GM12878 (cell line): ENCODE results near the gene C10orf71. TPM values are rescaled to one million over a fixed set of nuclear protein-coding genes. Genes with fewer than 3 reads are reported as not detected.

Experiments used
- ATAC-seq: fragments of 200-7000 bp; cut with Tn5 transposase; 3 replicates; pipeline ENCODE4 v1.9.1; 2020; ENCODE audit warnings: mild to moderate bottlenecking, moderate library complexity
- BruUV-seq: library from RNA; stranded (reverse); fragments of 400-500 nt; replicated peaks from 2 replicates; lab custom pipeline; 2021; lab: Mats Ljungman, UMichigan
- CTCF ChIA-PET: fragments of 300-600 bp; sonication (Branson Sonifier 250); formaldehyde crosslinking; extraction: SDS; loops from one replicate; lab custom pipeline; 2021; ENCODE audit warnings: inconsistent platforms; lab: Yijun Ruan, JAX
- POLR2A ChIA-PET: fragments of 350-600 bp; formaldehyde crosslinking; extraction: SDS; loops from one replicate; lab custom pipeline; 2021; ENCODE audit warnings: inconsistent platforms; lab: Charles Lee
- RAD21 ChIA-PET: fragments of 300-600 bp; sonication (Branson Sonifier 250); formaldehyde crosslinking; loops from one replicate; lab custom pipeline; 2023; ENCODE audit warnings: antibody characterized with exemption; ENCODE audit not compliant: unreplicated experiment; lab: Charles Lee
- SMC1A ChIA-PET: fragments of 300-600 bp; sonication (Branson Sonifier 250); formaldehyde crosslinking; loops from one replicate; lab custom pipeline; 2023; ENCODE audit not compliant: unreplicated experiment, uncharacterized antibody; lab: Charles Lee
- DNase-seq: peaks from one replicate; pipeline ENCODE4 v3.0.0-alpha.2; 2011; ENCODE audit warnings: low read depth, low spot score
- FAIRE-seq: peaks from 3 replicates; lab custom pipeline; 2011; peaks lifted over from hg19 to GRCh38; lab: Jason Lieb, UNC
- H2AFZ ChIP-seq: 2 replicates; pipeline ENCODE4 v1.6.0; 2011; ENCODE audit warnings: low read depth, low read length, control low read depth; ENCODE audit not compliant: control insufficient read depth
- H3K27ac ChIP-seq: 2 replicates; pipeline ENCODE4 v1.5.1; 2011; ENCODE audit warnings: control low read depth; ENCODE audit not compliant: control insufficient read depth, insufficient read depth
- H3K27me3 ChIP-seq, 2 experiments: replicated peaks in 1 of 2; 2 replicates each; pipeline versions ENCODE4 v1.6.0 to v1.6.1; 2011; ENCODE audit warnings: low read length in 1 of 2; ENCODE audit not compliant: control insufficient read depth in 2 of 2, insufficient read depth in 2 of 2
- H3K36me3 ChIP-seq, 2 experiments: 2 replicates each; pipeline ENCODE4 v1.5.1; 2011; ENCODE audit warnings: low read length in 1 of 2; ENCODE audit not compliant: control insufficient read depth in 2 of 2, insufficient read depth in 2 of 2
- H3K4me1 ChIP-seq: 2 replicates; pipeline ENCODE4 v1.6.1; 2011; ENCODE audit warnings: mild to moderate bottlenecking, low read length, moderate library complexity, mixed read lengths; ENCODE audit not compliant: control insufficient read depth, insufficient read depth
- H3K4me2 ChIP-seq: 2 replicates; pipeline ENCODE4 v1.6.0; 2011; ENCODE audit warnings: control low read depth; ENCODE audit not compliant: control insufficient read depth, insufficient read depth
- H3K4me3 ChIP-seq: fragments of 200-600 bp; sonication (generic); 2 replicates; pipeline ENCODE4 v1.5.1; 2016
- H3K79me2 ChIP-seq: 2 replicates; pipeline ENCODE4 v1.6.0; 2011; ENCODE audit warnings: low read length; ENCODE audit not compliant: control insufficient read depth, insufficient read depth
- H3K9ac ChIP-seq: 2 replicates; pipeline ENCODE4 v1.8.0; 2011; ENCODE audit warnings: low read length, control low read depth, mixed read lengths; ENCODE audit not compliant: control insufficient read depth, insufficient read depth
- H3K9me3 ChIP-seq: replicated peaks from 3 replicates; pipeline ENCODE4 v1.5.1; 2011; ENCODE audit warnings: mild to moderate bottlenecking, low read length; ENCODE audit not compliant: control insufficient read depth, insufficient read depth
- H4K20me1 ChIP-seq: 2 replicates; pipeline ENCODE4 v1.6.0; 2011; ENCODE audit not compliant: control insufficient read depth, insufficient read depth
- ESRRA ChIP-seq: IDR thresholded peaks from 2 replicates; pipeline ENCODE4 v1.6.1; 2012; ENCODE audit warnings: mild to moderate bottlenecking, low read length, improper control_type of control experiment
- ETV6 ChIP-seq, 2 experiments: fragments of 450-650 bp in 1 of 2; IDR thresholded peaks in 1 of 2; conservative IDR thresholded peaks in 1 of 2; 2 replicates each; pipeline ENCODE4 v1.6.1; 2014; ENCODE audit warnings: antibody characterized with exemption in 1 of 2, borderline replicate concordance in 1 of 2, low read depth in 1 of 2, mild to moderate bottlenecking in 1 of 2, moderate library complexity in 1 of 2
- GABPA ChIP-seq: IDR thresholded peaks from 2 replicates; pipeline ENCODE4 v1.6.1; 2014; ENCODE audit warnings: antibody characterized with exemption, low read depth, mild to moderate bottlenecking, inconsistent platforms
- PAX5 ChIP-seq: IDR thresholded peaks from 2 replicates; pipeline ENCODE4 v1.6.1; 2011; ENCODE audit warnings: low read depth, low read length, borderline replicate concordance
- POU2F2 ChIP-seq: IDR thresholded peaks from 3 replicates; pipeline ENCODE4 v1.6.1; 2011; ENCODE audit warnings: low read depth, mild to moderate bottlenecking, low read length, borderline replicate concordance
- SMAD1 ChIP-seq: fragments of 450-650 bp; IDR thresholded peaks from 2 replicates; pipeline ENCODE4 v1.6.1; 2018; ENCODE audit warnings: mild to moderate bottlenecking, low read depth; ENCODE audit not compliant: partially characterized antibody
- YBX1 ChIP-seq: fragments of 450-650 bp; IDR thresholded peaks from 2 replicates; pipeline ENCODE4 v1.6.1; 2016; ENCODE audit warnings: antibody characterized with exemption
- WGBS: methylation state at CpG from one replicate; pipeline ENCODE4 v1.1.6; 2016; ENCODE audit warnings: low lambda C conversion rate; ENCODE audit not compliant: insufficient replicate concordance, insufficient coverage; ENCODE audit errors: missing lambda C conversion rate; 5-methylcytosine and 5-hydroxymethylcytosine counted together
- in situ Hi-C: fragments of 300-500 bp; cut with MboI; formaldehyde crosslinking; loops from 9 replicates; pipeline ENCODE4 v1.14.3; 2018; ENCODE audit warnings: mixed read lengths
- intact Hi-C: fragments of 100-400 bp; cut with micrococcal nuclease; formaldehyde crosslinking; loops from one replicate; pipeline ENCODE4 v1.14.2; 2022; ENCODE audit not compliant: unreplicated experiment
- polyA plus RNA-seq, 11 experiments: library from polyadenylated mRNA; depleted of rRNA in 4 of 11; unstranded in 6 of 11; stranded (reverse) in 5 of 11; fragments of >200 nt; fragmentation: Nextera tagmentation in 4 of 11; fragmentation: Illumina TruSeq in 1 of 11; extraction: Ambion mirVana in 4 of 11; extraction: Trizol in 1 of 11; gene quantifications; 1 replicate in 1 of 11; 2 replicates in 10 of 11; pipeline versions ENCODE4 v1.2.1 to v1.2.3, GENCODE V29; 2011 to 2016; ENCODE audit warnings: inconsistent platforms in 2 of 11, missing spikeins in 2 of 11, low read depth in 1 of 11
- total RNA-seq, 4 experiments: library from RNA; depleted of rRNA in 3 of 4; stranded (reverse); fragments of >200 nt in 3 of 4; fragmentation: Illumina TruSeq in 1 of 4; extraction: Trizol in 1 of 4; gene quantifications; 2 replicates each; pipeline versions ENCODE4 v1.2.1 to v1.2.3, GENCODE V29; 2013 to 2021
- TF ChIP-seq, protein P1 (sequence below): IDR thresholded peaks from 2 replicates; pipeline ENCODE4 v1.6.1; 2012; ENCODE audit warnings: low read depth, low read length, improper control_type of control experiment

Gene C10orf71
- total and polyA plus RNA-seq, 10 of the 15 experiments (the other 5 are each of a cell fraction or from before 2014, with no cell fraction given) = not detected

DNA sequence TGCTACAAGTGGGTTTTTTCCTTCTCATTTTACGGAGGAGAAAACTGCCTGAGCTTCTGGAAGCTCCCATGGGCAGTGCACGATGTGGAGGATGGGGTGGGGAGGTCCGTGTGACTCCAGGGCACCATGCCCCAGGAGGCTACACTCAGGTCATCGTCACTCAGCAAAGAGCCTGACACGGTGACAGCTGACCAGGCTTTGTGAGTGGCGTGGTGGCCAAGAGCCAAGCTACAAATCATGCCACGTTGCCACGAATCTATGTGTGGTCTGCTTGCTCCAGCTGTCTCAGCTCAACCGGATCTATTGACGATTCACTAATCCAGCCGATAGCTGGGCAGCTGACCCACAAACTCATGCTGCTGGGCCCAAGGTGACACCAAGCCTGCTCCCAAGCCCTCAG, 27.6 kb upstream of the C10orf71 start:
- Histone ChIP-seq H3K27ac (no peak overlapping the region), H3K36me3 (no peaks in the 10 kb centered on the region), H3K9ac (no peak overlapping the region), H3K27me3 (no peaks in the 10 kb centered on the region; a peak in 1 of 4 replicates), H4K20me1 (no peaks in the 10 kb centered on the region), H3K4me3 (no peak overlapping the region), H2AFZ (no peak overlapping the region), H3K79me2 (no peaks in the 10 kb centered on the region), H3K9me3 (no peaks in the 10 kb centered on the region), H3K4me1 (no peaks in the 10 kb centered on the region), H3K4me2 (no peak overlapping the region)
- WGBS = 35% methylated on average over 11 of the region's 11 CpGs
- TF ChIP-seq, protein P1, sequence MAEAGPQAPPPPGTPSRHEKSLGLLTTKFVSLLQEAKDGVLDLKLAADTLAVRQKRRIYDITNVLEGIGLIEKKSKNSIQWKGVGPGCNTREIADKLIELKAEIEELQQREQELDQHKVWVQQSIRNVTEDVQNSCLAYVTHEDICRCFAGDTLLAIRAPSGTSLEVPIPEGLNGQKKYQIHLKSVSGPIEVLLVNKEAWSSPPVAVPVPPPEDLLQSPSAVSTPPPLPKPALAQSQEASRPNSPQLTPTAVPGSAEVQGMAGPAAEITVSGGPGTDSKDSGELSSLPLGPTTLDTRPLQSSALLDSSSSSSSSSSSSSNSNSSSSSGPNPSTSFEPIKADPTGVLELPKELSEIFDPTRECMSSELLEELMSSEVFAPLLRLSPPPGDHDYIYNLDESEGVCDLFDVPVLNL = no peak
- TF ChIP-seq PAX5 (no peak), GABPA (no peak), ESRRA (no peak), POU2F2 (no peak), SMAD1 (no peak), YBX1 (no peak), ETV6 (conservative IDR thresholded peaks at IDR 0.05 in 1 of 2, IDR thresholded peaks at IDR 0.05 in 1 of 2; ENCODE audit: borderline replicate concordance in 1 of 2, low read depth in 1 of 2) (no peak)
- ChIA-PET RAD21 (no interaction called here), CTCF (no interaction called here), SMC1A (no interaction called here), POLR2A (no interaction called here)
- ATAC-seq (no peak), FAIRE-seq (no peak), DNase-seq (no peak)
- intact Hi-C loops = no loop called here
- in situ Hi-C loops = no loop called here
- no TSS peak for BruUV-seq
